ENCODE results near the gene EFCAB7.

GRCh38 chr1:63487336-63488065 is 35.8 kb upstream of the EFCAB7 start:
- no peak for TF ChIP-seq FOXP2 (optimal IDR thresholded peaks at IDR 0.05; ENCODE audit: control extremely low read depth, extremely low read length, insufficient read depth)
- TF ChIP-seq EZH2 (IDR thresholded peaks at IDR 0.05) = no peak
- no peak for TF ChIP-seq POLR2AphosphoS5 (IDR thresholded peaks at IDR 0.05; ENCODE audit: borderline replicate concordance, low read depth, low read length)

Measured in SK-N-MC (cell line).